Dermis microvascular lymphatic vessel endothelial cell (primary cell): Measurements from ENCODE around the gene NPIPA5. TPM values are rescaled to one million over a fixed set of nuclear protein-coding genes. Genes with fewer than 3 reads are reported as not detected.

Experiments used
- total RNA-seq: library from RNA; depleted of rRNA; stranded (reverse); fragments of >200 nt; gene quantifications from 2 replicates; pipeline ENCODE4 v1.2.1, GENCODE V29; 2014

NPIPA5 gene
- total RNA-seq, 1 donor from 2014 or later: 0.64 TPM

Other genes starting within 250 kb of the NPIPA5 start
- gene MPV17L, start 17.5 kb upstream of the NPIPA5 start, total RNA-seq: 0.13 and 0.25 TPM in 2 replicates
- gene BMERB1, start 56.3 kb upstream of the NPIPA5 start, total RNA-seq: 11.2 and 15.9 TPM in 2 replicates